HG03565 (cell line): Measurements from ENCODE around the gene ENTREP1.
"Not testable (repeated sequence)": the region's sequence is repeated elsewhere in the genome, so short reads cannot be mapped to it uniquely, and the experiment has no call there.

ENCODE experiments used
- ATAC-seq: cut with Tn5 transposase; IDR thresholded peaks from one replicate; pipeline ENCODE4 v1.9.1; 2021; ENCODE audit warnings: mild to moderate bottlenecking, moderate library complexity; ENCODE audit not compliant: unreplicated experiment

ENTREP1 gene

GRCh38 chr9:69440254-69440955 is 115.4 kb downstream of the ENTREP1 start:
- not testable (repeated sequence) for ATAC-seq
